Stimulated activated naive CD8-positive, alpha-beta T cell treated with anti-CD3 and anti-CD28 coated beads, Interleukin-15, Interleukin-2, amounts not matched to agents 100 ng/mL and 50 ng/mL, for 24 hours (primary cell): Measurements from ENCODE around the gene RERE.

Source experiments
- H3K27ac Mint-ChIP-seq: one replicate; pipeline ENCODE4 v1.8.0; 2021; ENCODE audit warnings: mild to moderate bottlenecking, mixed read lengths
- H3K27me3 Mint-ChIP-seq: one replicate; pipeline ENCODE4 v1.8.0; 2021; ENCODE audit warnings: mixed read lengths
- H3K36me3 Mint-ChIP-seq: one replicate; pipeline ENCODE4 v1.8.0; 2021; ENCODE audit warnings: low read depth, mixed read lengths
- H3K4me1 Mint-ChIP-seq: one replicate; pipeline ENCODE4 v1.8.0; 2021; ENCODE audit warnings: low read depth, mixed read lengths
- H3K4me3 Mint-ChIP-seq: one replicate; pipeline ENCODE4 v1.8.0; 2021; ENCODE audit warnings: mild to moderate bottlenecking, mixed read lengths
- H3K9me3 Mint-ChIP-seq: one replicate; pipeline ENCODE4 v1.8.0; 2021; ENCODE audit warnings: mixed read lengths

Gene RERE

DNA sequence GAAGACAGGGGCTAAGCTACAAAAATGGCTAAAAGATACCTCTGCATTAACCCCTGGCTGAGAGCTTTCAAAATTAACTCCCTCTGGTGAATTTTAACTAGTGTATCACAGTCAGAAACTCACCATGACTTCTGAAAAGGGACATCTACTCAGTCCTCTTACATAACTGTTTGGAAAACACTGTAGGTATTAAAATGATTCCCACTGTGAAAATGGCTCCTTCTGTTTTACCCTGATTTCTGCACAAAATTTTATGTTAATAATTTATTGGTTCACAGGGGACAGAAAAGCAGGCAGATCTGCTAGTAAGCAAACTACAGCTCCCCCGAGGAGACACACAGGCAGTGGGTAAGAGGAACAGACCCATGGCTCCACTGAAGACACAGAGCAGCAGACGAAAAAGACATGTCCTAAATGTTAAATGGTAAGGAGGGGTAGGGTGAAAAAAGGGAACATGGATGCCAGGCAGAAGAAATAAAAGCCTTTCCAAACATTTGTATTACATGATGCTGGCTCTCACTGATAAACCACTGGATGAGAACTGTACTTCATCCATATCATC, 387.8 kb downstream of the RERE start:
- H3K9me3 Mint-ChIP-seq: no peaks in the 10 kb centered on the region
- H3K27ac Mint-ChIP-seq: no peak overlapping the region
- no peaks in the 10 kb centered on the region for H3K27me3 Mint-ChIP-seq
- peaks cover under 1% of the 10 kb centered on the region for H3K36me3 Mint-ChIP-seq
- peaks cover 79% of the 10 kb centered on the region for H3K4me1 Mint-ChIP-seq
- H3K4me3 Mint-ChIP-seq: no peak overlapping the region

DNA sequence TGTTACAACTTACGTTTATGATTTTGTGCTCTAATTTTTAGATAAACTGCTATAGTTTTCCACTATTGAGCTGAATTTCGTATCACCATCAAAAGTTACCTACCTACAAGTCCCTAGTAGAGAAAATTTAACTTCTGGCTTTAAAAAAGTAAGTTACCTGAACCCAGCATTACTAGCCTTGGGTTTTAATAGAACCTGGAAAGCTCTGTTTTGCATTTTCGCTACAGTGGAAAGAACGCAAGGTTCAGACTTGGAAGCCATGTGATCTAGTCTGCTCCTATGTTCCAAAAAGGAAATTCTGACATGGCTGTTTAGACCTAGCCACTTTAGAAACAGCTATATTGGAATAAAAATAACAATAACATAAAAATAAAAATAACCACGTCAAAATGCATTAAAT, 389.0 kb downstream of the RERE start:
- Mint-ChIP-seq H3K27me3 (no peaks in the 10 kb centered on the region), H3K27ac (peak overlapping the region; percentile 76), H3K4me1 (peaks cover 85% of the 10 kb centered on the region), H3K4me3 (no peak overlapping the region), H3K9me3 (no peaks in the 10 kb centered on the region), H3K36me3 (peaks cover 5% of the 10 kb centered on the region)

- H3K9me3 Mint-ChIP-seq: no peaks in the 10 kb centered on the region
- no peaks in the 10 kb centered on the region for H3K27me3 Mint-ChIP-seq
- peaks cover 85% of the 10 kb centered on the region for H3K4me1 Mint-ChIP-seq
- H3K4me3 Mint-ChIP-seq: peak overlapping the region; percentile 12
- peak overlapping the region; percentile 76 for H3K27ac Mint-ChIP-seq
- H3K36me3 Mint-ChIP-seq: peaks cover 5% of the 10 kb centered on the region
These were observed 389.5 kb downstream of the RERE start for GRCh38 chr1:8427986-8428385.

- peak overlapping the region; percentile 76 for H3K27ac Mint-ChIP-seq
- H3K36me3 Mint-ChIP-seq: peaks cover 5% of the 10 kb centered on the region
- no peaks in the 10 kb centered on the region for H3K9me3 Mint-ChIP-seq
- H3K4me1 Mint-ChIP-seq: peaks cover 83% of the 10 kb centered on the region
- H3K27me3 Mint-ChIP-seq: no peaks in the 10 kb centered on the region
- peak overlapping the region; percentile 27 for H3K4me3 Mint-ChIP-seq
These were observed 389.9 kb downstream of the RERE start for GRCh38 chr1:8427493-8427892.

DNA sequence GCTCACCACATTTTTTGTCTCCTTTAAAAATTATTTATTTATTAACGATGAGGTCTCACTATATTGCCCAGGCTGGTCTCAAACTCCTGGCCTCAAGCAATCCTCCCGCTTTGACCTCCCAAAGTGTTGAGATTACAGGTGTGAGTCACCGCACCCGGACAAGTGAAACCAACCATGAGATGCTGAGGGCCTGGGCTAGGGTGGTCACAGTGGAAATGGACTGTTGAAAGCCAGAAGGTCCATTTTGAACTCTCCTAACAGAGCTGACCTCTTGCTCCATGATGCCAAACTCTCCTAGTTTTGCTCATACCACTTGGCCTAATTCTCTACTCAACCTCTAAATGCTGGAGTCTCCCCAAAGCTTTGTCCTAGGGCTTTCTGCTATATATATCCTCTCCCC, 390.4 kb downstream of the RERE start:
- Mint-ChIP-seq H3K27ac (peak overlapping the region; percentile 76), H3K4me1 (peaks cover 78% of the 10 kb centered on the region), H3K27me3 (no peaks in the 10 kb centered on the region), H3K36me3 (peaks cover 5% of the 10 kb centered on the region), H3K4me3 (peak overlapping the region; percentile 27), H3K9me3 (no peaks in the 10 kb centered on the region)

- no peaks in the 10 kb centered on the region for H3K9me3 Mint-ChIP-seq
These were observed 391.7 kb downstream of the RERE start for GRCh38 chr1:8425781-8426161.

GRCh38 chr1:8425150-8425780, 392.2 kb downstream of the RERE start:
- H3K27ac Mint-ChIP-seq: peak overlapping the region; percentile 11
- H3K4me3 Mint-ChIP-seq: no peak overlapping the region
- peaks cover 61% of the 10 kb centered on the region for H3K4me1 Mint-ChIP-seq

More at GRCh38 chr1:8425781-8426161, 391.7 kb downstream of the RERE start:
- Mint-ChIP-seq H3K4me1 (peaks cover 66% of the 10 kb centered on the region), H3K36me3 (peaks cover 5% of the 10 kb centered on the region), H3K4me3 (no peak overlapping the region), H3K27ac (peak overlapping the region; percentile 11), H3K27me3 (no peaks in the 10 kb centered on the region)

DNA sequence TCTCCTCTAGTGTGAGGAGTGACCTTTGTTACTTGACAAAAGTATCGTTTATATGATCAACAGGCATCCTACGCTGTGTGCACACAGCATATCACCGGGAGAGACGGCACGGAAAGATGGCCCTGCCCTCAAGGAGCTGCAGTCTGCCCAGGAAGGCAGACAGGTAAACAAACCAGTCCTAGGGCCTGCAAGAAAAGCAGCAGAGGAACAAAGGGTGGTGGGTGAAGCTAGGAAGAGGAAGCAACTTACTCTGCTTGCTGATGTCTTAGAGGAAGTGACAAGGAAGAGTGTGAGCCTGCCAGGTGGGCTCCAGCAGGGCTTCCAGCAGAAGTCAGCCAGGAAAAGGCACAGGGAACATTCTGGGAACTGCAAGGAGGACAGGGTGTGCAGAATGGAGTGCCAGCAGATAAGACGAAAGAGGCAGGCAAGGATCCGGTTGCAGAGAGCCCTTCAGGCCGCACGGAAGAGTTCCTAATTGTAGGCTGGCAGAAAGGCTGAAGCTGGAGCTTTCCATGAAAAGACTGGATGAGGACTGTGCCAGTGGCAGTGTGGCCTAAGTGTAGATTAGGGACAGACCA, 392.8 kb downstream of the RERE start:
- Mint-ChIP-seq H3K4me1 (peaks cover 55% of the 10 kb centered on the region), H3K4me3 (peak overlapping the region; percentile 83), H3K27ac (peak overlapping the region; percentile 94), H3K36me3 (peaks cover 5% of the 10 kb centered on the region), H3K9me3 (no peaks in the 10 kb centered on the region), H3K27me3 (no peaks in the 10 kb centered on the region)

More at GRCh38 chr1:8425150-8425780, 392.2 kb downstream of the RERE start:
- H3K36me3 Mint-ChIP-seq: peaks cover 5% of the 10 kb centered on the region
- no peaks in the 10 kb centered on the region for H3K9me3 Mint-ChIP-seq
- no peaks in the 10 kb centered on the region for H3K27me3 Mint-ChIP-seq

GRCh38 chr1:8423692-8424538, 393.5 kb downstream of the RERE start:
- Mint-ChIP-seq H3K4me3 (peak overlapping the region; percentile 83), H3K4me1 (peaks cover 48% of the 10 kb centered on the region), H3K27me3 (no peaks in the 10 kb centered on the region), H3K27ac (peak overlapping the region; percentile 94), H3K9me3 (no peaks in the 10 kb centered on the region), H3K36me3 (peaks cover 5% of the 10 kb centered on the region)

GRCh38 chr1:8423269-8423691, 394.2 kb downstream of the RERE start:
- peaks cover 44% of the 10 kb centered on the region for H3K4me1 Mint-ChIP-seq
- no peaks in the 10 kb centered on the region for H3K27me3 Mint-ChIP-seq
- no peak overlapping the region for H3K4me3 Mint-ChIP-seq
- H3K36me3 Mint-ChIP-seq: peaks cover 6% of the 10 kb centered on the region
- H3K9me3 Mint-ChIP-seq: no peaks in the 10 kb centered on the region
- no peak overlapping the region for H3K27ac Mint-ChIP-seq

- peaks cover 10% of the 10 kb centered on the region for H3K36me3 Mint-ChIP-seq
- no peak overlapping the region for H3K27ac Mint-ChIP-seq
- H3K4me1 Mint-ChIP-seq: peaks cover 42% of the 10 kb centered on the region
- H3K27me3 Mint-ChIP-seq: no peaks in the 10 kb centered on the region
- H3K9me3 Mint-ChIP-seq: no peaks in the 10 kb centered on the region
- no peak overlapping the region for H3K4me3 Mint-ChIP-seq
These were observed 394.8 kb downstream of the RERE start for GRCh38 chr1:8422510-8423268.

DNA sequence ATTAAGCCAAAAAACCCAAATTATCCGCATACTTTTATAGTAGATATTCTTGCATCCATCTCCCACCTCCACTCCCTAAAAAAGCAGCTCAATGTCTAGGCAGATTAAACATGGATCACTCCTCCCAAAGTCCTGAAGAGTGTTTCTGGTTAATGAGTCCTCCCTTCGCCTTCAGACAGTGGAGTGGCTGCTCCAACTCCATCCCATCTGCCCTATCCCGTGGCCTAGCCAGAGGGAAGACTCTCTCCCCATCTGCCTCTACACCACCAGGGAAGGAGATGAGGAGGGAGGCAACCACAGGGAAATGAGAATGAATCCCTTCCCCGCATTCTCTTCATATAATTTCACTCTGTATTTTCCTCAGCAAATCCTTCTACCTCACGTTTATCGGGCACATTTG, 395.7 kb downstream of the RERE start:
- Mint-ChIP-seq H3K36me3 (peaks cover 10% of the 10 kb centered on the region), H3K9me3 (no peaks in the 10 kb centered on the region), H3K4me3 (no peak overlapping the region), H3K4me1 (peaks cover 35% of the 10 kb centered on the region), H3K27me3 (no peaks in the 10 kb centered on the region), H3K27ac (no peak overlapping the region)

GRCh38 chr1:8420318-8420717, 397.1 kb downstream of the RERE start:
- Mint-ChIP-seq H3K27me3 (no peaks in the 10 kb centered on the region), H3K4me1 (peaks cover 28% of the 10 kb centered on the region), H3K36me3 (peaks cover 18% of the 10 kb centered on the region), H3K27ac (no peak overlapping the region), H3K9me3 (no peaks in the 10 kb centered on the region), H3K4me3 (no peak overlapping the region)

DNA sequence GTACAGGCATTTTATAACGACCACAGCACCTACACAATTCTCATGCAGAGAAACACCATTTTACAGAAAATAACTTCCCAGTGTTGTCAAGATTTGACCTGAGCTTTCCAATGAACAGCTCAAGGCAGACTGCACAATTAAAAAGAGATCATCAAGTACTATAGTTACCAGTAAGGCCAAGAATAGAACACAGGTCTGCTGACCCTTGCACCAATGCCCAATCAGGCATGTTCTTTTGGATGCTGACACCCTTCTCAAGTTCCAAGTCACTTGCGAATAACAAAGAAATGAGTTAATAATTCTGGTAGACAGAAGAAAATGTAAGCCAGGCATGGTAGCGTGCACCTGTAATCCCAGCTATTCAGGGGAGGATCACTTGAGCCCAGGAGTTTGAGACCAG, 397.6 kb downstream of the RERE start:
- Mint-ChIP-seq H3K4me1 (peaks cover 27% of the 10 kb centered on the region), H3K9me3 (no peaks in the 10 kb centered on the region), H3K27ac (no peak overlapping the region), H3K36me3 (peaks cover 22% of the 10 kb centered on the region), H3K4me3 (no peak overlapping the region), H3K27me3 (no peaks in the 10 kb centered on the region)
